IgD-negative memory B cell (primary cell): Measurements from ENCODE around the gene SEPTIN5. TPM values are rescaled to one million over a fixed set of nuclear protein-coding genes. Genes with fewer than 3 reads are reported as not detected.
A peak's percentile ranks its signal among the peaks of the same experiment; 100 is the strongest.

Experiments
- H3K27ac Mint-ChIP-seq, 3 donors: one replicate each; pipeline ENCODE4 v1.8.0; 2020 to 2022; ENCODE audit warnings: mild to moderate bottlenecking in 3 of 3, mixed read lengths in 3 of 3, moderate library complexity in 1 of 3
- H3K27me3 Mint-ChIP-seq: one replicate; pipeline ENCODE4 v1.8.0; 2021; ENCODE audit warnings: mixed read lengths
- H3K36me3 Mint-ChIP-seq: one replicate; pipeline ENCODE4 v1.8.0; 2020; ENCODE audit warnings: mild to moderate bottlenecking, mixed read lengths
- H3K4me1 Mint-ChIP-seq, 3 donors: one replicate each; pipeline ENCODE4 v1.8.0; 2020 to 2022; ENCODE audit warnings: mixed read lengths in 3 of 3, mild to moderate bottlenecking in 1 of 3
- H3K4me3 Mint-ChIP-seq, 4 donors: one replicate each; pipeline ENCODE4 v1.8.0; 2020 to 2022; ENCODE audit warnings: mild to moderate bottlenecking in 4 of 4, mixed read lengths in 4 of 4, moderate library complexity in 3 of 4
- H3K9me3 Mint-ChIP-seq, 3 donors: one replicate each; pipeline ENCODE4 v1.8.0; 2020 to 2021; ENCODE audit warnings: mixed read lengths in 3 of 3, mild to moderate bottlenecking in 1 of 3
- polyA plus RNA-seq: library from polyadenylated mRNA; unstranded; fragments of 300-500 nt; fragmentation: Illumina TruSeq; gene quantifications from one replicate; pipeline ENCODE4 v1.2.3, GENCODE V29; 2021

SEPTIN5 gene
- polyA plus RNA-seq, 1 donor from 2014 or later: 0.43 TPM

- Mint-ChIP-seq H3K4me1 (no peaks in the 10 kb centered on the region), H3K27ac (no peak overlapping the region), H3K36me3 (no peaks in the 10 kb centered on the region), H3K9me3 (no peaks in the 10 kb centered on the region), H3K4me3 (no peak overlapping the region), H3K27me3 (peaks cover 19% of the 10 kb centered on the region)
Measured at GRCh38 chr22:19709063-19709769, 5.1 kb upstream of the SEPTIN5 start.

GRCh38 chr22:19710020-19710768, 4.1 kb upstream of the SEPTIN5 start:
- no peaks in the 10 kb centered on the region for H3K36me3 Mint-ChIP-seq
- no peak overlapping the region for H3K27ac Mint-ChIP-seq
- no peaks in the 10 kb centered on the region for H3K4me1 Mint-ChIP-seq
- no peaks in the 10 kb centered on the region for H3K9me3 Mint-ChIP-seq
- H3K4me3 Mint-ChIP-seq: no peak overlapping the region
- peaks cover 22% of the 10 kb centered on the region for H3K27me3 Mint-ChIP-seq

GRCh38 chr22:19710769-19711106, 3.6 kb upstream of the SEPTIN5 start:
- Mint-ChIP-seq H3K9me3 (no peaks in the 10 kb centered on the region), H3K27ac (no peak overlapping the region), H3K4me1 (no peaks in the 10 kb centered on the region), H3K36me3 (no peaks in the 10 kb centered on the region), H3K27me3 (peaks cover 23% of the 10 kb centered on the region), H3K4me3 (no peak overlapping the region)

GRCh38 chr22:19713245-19713644, 1.1 kb upstream of the SEPTIN5 start:
- peak overlapping the region in 1 of 3 donors; percentile 53 for H3K27ac Mint-ChIP-seq
- H3K36me3 Mint-ChIP-seq: no peaks in the 10 kb centered on the region
- H3K4me1 Mint-ChIP-seq: peaks cover 0 to 2% (median 0%) of the 10 kb centered on the region in 3 donors
- H3K9me3 Mint-ChIP-seq: peaks cover 0 to 1% (median 0%) of the 10 kb centered on the region in 3 donors
- peak overlapping the region; percentile 55 to 91 (median 69) for H3K4me3 Mint-ChIP-seq
- H3K27me3 Mint-ChIP-seq: peaks cover 31% of the 10 kb centered on the region

GRCh38 chr22:19713650-19714311, 522 bp upstream of the SEPTIN5 start:
- H3K4me1 Mint-ChIP-seq: peaks cover 0 to 2% (median 0%) of the 10 kb centered on the region in 3 donors
- H3K27ac Mint-ChIP-seq: peak overlapping the region in 1 of 3 donors; percentile 53
- peaks cover 0 to 1% (median 0%) of the 10 kb centered on the region in 3 donors for H3K9me3 Mint-ChIP-seq
- H3K27me3 Mint-ChIP-seq: peaks cover 31% of the 10 kb centered on the region
- H3K4me3 Mint-ChIP-seq: peak overlapping the region; percentile 55 to 91 (median 68)
- H3K36me3 Mint-ChIP-seq: no peaks in the 10 kb centered on the region

- no peak overlapping the region for H3K27ac Mint-ChIP-seq
- H3K4me1 Mint-ChIP-seq: peaks cover 0 to 5% (median 4%) of the 10 kb centered on the region in 3 donors
- H3K27me3 Mint-ChIP-seq: peaks cover 40% of the 10 kb centered on the region
- peak overlapping the region in 3 of 4 donors; percentile 28 to 74 (median 70) for H3K4me3 Mint-ChIP-seq
- H3K9me3 Mint-ChIP-seq: peaks cover 0 to 1% (median 0%) of the 10 kb centered on the region in 3 donors
- no peaks in the 10 kb centered on the region for H3K36me3 Mint-ChIP-seq
Measured at GRCh38 chr22:19715188-19715930, 1.1 kb downstream of the SEPTIN5 start.

- H3K9me3 Mint-ChIP-seq: peaks cover 0 to 1% (median 0%) of the 10 kb centered on the region in 3 donors
- H3K27me3 Mint-ChIP-seq: peaks cover 47% of the 10 kb centered on the region
- H3K27ac Mint-ChIP-seq: no peak overlapping the region
- peak overlapping the region in 3 of 4 donors; percentile 27 to 54 (median 32) for H3K4me3 Mint-ChIP-seq
- no peaks in the 10 kb centered on the region for H3K36me3 Mint-ChIP-seq
- H3K4me1 Mint-ChIP-seq: peaks cover 0 to 6% (median 4%) of the 10 kb centered on the region in 3 donors
Measured at GRCh38 chr22:19716041-19716828, 1.9 kb downstream of the SEPTIN5 start.

- peaks cover 0 to 1% (median 0%) of the 10 kb centered on the region in 3 donors for H3K9me3 Mint-ChIP-seq
- no peaks in the 10 kb centered on the region for H3K36me3 Mint-ChIP-seq
- no peak overlapping the region for H3K27ac Mint-ChIP-seq
- peaks cover 0 to 6% (median 4%) of the 10 kb centered on the region in 3 donors for H3K4me1 Mint-ChIP-seq
- peak overlapping the region in 2 of 4 donors; percentile 32 to 54 for H3K4me3 Mint-ChIP-seq
- peaks cover 50% of the 10 kb centered on the region for H3K27me3 Mint-ChIP-seq
Measured at GRCh38 chr22:19716829-19717105, 2.5 kb downstream of the SEPTIN5 start.

- H3K9me3 Mint-ChIP-seq: peaks cover 0 to 1% (median 0%) of the 10 kb centered on the region in 3 donors
- peak overlapping the region in 1 of 4 donors; percentile 72 for H3K4me3 Mint-ChIP-seq
- H3K4me1 Mint-ChIP-seq: peaks cover 0 to 6% (median 4%) of the 10 kb centered on the region in 3 donors
- H3K27me3 Mint-ChIP-seq: peaks cover 50% of the 10 kb centered on the region
- H3K27ac Mint-ChIP-seq: peak overlapping the region in 1 of 3 donors; percentile 67
- H3K36me3 Mint-ChIP-seq: no peaks in the 10 kb centered on the region
Measured at GRCh38 chr22:19717181-19717580, 2.9 kb downstream of the SEPTIN5 start.

- Mint-ChIP-seq H3K4me1 (peaks cover 0 to 6% (median 4%) of the 10 kb centered on the region in 3 donors), H3K4me3 (peak overlapping the region; percentile 66 to 85 (median 70)), H3K27ac (peak overlapping the region in 2 of 3 donors; percentile 67 to 85), H3K9me3 (peaks cover 0 to 1% (median 0%) of the 10 kb centered on the region in 3 donors), H3K36me3 (no peaks in the 10 kb centered on the region), H3K27me3 (peaks cover 52% of the 10 kb centered on the region)
Measured at GRCh38 chr22:19717691-19718455, 3.6 kb downstream of the SEPTIN5 start.

GRCh38 chr22:19718456-19719049, 4.2 kb downstream of the SEPTIN5 start:
- H3K36me3 Mint-ChIP-seq: no peaks in the 10 kb centered on the region
- peaks cover 0 to 1% (median 0%) of the 10 kb centered on the region in 3 donors for H3K9me3 Mint-ChIP-seq
- H3K27me3 Mint-ChIP-seq: peaks cover 50% of the 10 kb centered on the region
- H3K4me3 Mint-ChIP-seq: no peak overlapping the region
- no peak overlapping the region for H3K27ac Mint-ChIP-seq
- peaks cover 2 to 6% (median 4%) of the 10 kb centered on the region in 3 donors for H3K4me1 Mint-ChIP-seq

- Mint-ChIP-seq H3K4me1 (peaks cover 2 to 6% (median 4%) of the 10 kb centered on the region in 3 donors), H3K27ac (peak overlapping the region in 2 of 3 donors; percentile 21 to 83), H3K9me3 (peaks cover 0 to 1% (median 0%) of the 10 kb centered on the region in 3 donors), H3K36me3 (no peaks in the 10 kb centered on the region), H3K27me3 (peaks cover 45% of the 10 kb centered on the region), H3K4me3 (peak overlapping the region; percentile 57 to 77 (median 72))
Measured at GRCh38 chr22:19719050-19719482, 4.8 kb downstream of the SEPTIN5 start.

GRCh38 chr22:19719488-19720021, 5.3 kb downstream of the SEPTIN5 start:
- Mint-ChIP-seq H3K4me1 (peaks cover 3 to 8% (median 4%) of the 10 kb centered on the region in 3 donors), H3K27ac (peak overlapping the region in 2 of 3 donors; percentile 21 to 83), H3K27me3 (peaks cover 46% of the 10 kb centered on the region), H3K4me3 (peak overlapping the region; percentile 63 to 77 (median 72)), H3K9me3 (peaks cover 0 to 1% (median 0%) of the 10 kb centered on the region in 3 donors), H3K36me3 (no peaks in the 10 kb centered on the region)
